Measurements from ENCODE around the gene PATE1. TPM values are rescaled to one million over a fixed set of nuclear protein-coding genes. Genes with fewer than 3 reads are reported as not detected.

The PATE1 gene
- total RNA-seq, 1 donor from 2014 or later = not detected

DNA sequence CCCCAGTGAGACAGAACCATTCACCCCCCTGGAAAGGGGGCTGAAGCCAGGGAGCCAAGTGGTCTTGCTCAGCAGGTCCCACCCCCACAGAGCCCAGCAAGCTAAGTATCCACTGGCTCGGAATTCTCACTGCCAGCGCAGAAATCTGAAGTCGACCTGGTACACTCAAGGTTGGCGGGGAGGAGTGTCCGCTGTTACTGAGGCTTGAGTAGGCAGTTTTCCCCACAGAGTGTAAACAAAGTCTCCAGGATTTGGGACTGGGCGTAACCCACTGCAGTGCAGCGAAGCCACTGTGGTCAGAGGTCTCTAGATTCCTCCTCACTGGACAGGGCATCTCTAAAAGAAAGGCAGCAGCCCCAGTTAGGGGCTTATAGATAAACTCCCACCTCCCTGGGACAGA, 10.0 kb downstream of the PATE1 start:
- TF ChIP-seq, protein P1, sequence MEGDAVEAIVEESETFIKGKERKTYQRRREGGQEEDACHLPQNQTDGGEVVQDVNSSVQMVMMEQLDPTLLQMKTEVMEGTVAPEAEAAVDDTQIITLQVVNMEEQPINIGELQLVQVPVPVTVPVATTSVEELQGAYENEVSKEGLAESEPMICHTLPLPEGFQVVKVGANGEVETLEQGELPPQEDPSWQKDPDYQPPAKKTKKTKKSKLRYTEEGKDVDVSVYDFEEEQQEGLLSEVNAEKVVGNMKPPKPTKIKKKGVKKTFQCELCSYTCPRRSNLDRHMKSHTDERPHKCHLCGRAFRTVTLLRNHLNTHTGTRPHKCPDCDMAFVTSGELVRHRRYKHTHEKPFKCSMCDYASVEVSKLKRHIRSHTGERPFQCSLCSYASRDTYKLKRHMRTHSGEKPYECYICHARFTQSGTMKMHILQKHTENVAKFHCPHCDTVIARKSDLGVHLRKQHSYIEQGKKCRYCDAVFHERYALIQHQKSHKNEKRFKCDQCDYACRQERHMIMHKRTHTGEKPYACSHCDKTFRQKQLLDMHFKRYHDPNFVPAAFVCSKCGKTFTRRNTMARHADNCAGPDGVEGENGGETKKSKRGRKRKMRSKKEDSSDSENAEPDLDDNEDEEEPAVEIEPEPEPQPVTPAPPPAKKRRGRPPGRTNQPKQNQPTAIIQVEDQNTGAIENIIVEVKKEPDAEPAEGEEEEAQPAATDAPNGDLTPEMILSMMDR (IDR thresholded peaks at IDR 0.05; ENCODE audit: unreplicated experiment) = no peak
- no peaks in the 10 kb centered on the region for H3K36me3 Mint-ChIP-seq (ENCODE audit: low read depth, unreplicated experiment)
- H3K4me3 Mint-ChIP-seq (ENCODE audit: unreplicated experiment) = no peak overlapping the region
- H3K27me3 Mint-ChIP-seq (ENCODE audit: unreplicated experiment) = no peaks in the 10 kb centered on the region
- DNase-seq (ENCODE audit: low spot score) = no peak
- no peaks in the 10 kb centered on the region for H3K9me3 Mint-ChIP-seq (ENCODE audit: unreplicated experiment)
- no peak overlapping the region for H3K27ac Mint-ChIP-seq (ENCODE audit: unreplicated experiment)
- no peaks in the 10 kb centered on the region for H3K4me1 Mint-ChIP-seq (ENCODE audit: unreplicated experiment)

DNA sequence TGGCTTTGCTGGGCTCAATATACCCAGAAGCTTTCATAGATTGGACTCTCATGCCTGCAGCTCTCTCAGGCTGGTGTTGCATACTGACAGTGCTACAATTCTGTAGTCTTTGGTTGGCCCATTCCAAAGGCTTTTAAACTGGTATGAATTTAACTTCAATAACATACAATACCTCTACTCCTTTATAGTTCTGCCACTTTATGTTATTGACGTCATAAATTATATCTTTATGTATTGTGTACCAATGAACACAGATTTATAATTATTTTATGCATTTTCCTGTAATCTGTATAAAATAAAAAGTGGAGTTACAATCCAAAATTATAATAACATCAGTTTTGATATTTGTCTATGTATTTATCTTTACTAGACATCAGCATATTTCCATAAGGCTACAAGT, 16.4 kb downstream of the PATE1 start:
- TF ChIP-seq, protein P1 (IDR thresholded peaks at IDR 0.05; ENCODE audit: unreplicated experiment) = no peak
- Mint-ChIP-seq H3K36me3 (ENCODE audit: low read depth, unreplicated experiment) (no peaks in the 10 kb centered on the region), H3K27ac (ENCODE audit: unreplicated experiment) (no peak overlapping the region), H3K27me3 (ENCODE audit: unreplicated experiment) (peaks cover 3% of the 10 kb centered on the region), H3K4me1 (ENCODE audit: unreplicated experiment) (no peaks in the 10 kb centered on the region), H3K4me3 (ENCODE audit: unreplicated experiment) (no peak overlapping the region), H3K9me3 (ENCODE audit: unreplicated experiment) (no peaks in the 10 kb centered on the region)
- no peak for DNase-seq (ENCODE audit: low spot score)

DNA sequence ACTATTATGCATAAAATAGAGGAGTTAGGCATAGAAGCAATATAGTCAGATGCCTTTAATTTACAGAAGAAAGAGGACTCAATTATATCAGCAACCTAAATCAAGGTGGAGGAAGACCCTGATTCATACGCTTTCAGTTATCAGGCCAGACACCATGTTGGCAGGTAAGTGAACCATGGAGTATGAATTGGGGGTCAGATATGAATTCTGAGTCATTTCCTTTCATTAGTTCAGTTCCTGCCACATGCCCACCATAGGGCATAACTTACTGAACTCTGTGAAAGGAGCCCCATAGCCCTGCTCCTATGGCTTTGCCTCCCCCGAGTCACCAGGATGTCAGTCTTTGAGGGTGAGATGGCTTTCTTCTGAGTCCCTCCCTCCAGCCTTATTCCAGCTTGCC, 17.4 kb downstream of the PATE1 start:
- H3K4me3 Mint-ChIP-seq (ENCODE audit: unreplicated experiment) = no peak overlapping the region
- no peak overlapping the region for H3K27ac Mint-ChIP-seq (ENCODE audit: unreplicated experiment)
- peaks cover 3% of the 10 kb centered on the region for H3K27me3 Mint-ChIP-seq (ENCODE audit: unreplicated experiment)
- H3K4me1 Mint-ChIP-seq (ENCODE audit: unreplicated experiment) = no peaks in the 10 kb centered on the region
- TF ChIP-seq, protein P1 (IDR thresholded peaks at IDR 0.05; ENCODE audit: unreplicated experiment) = no peak
- no peaks in the 10 kb centered on the region for H3K9me3 Mint-ChIP-seq (ENCODE audit: unreplicated experiment)
- H3K36me3 Mint-ChIP-seq (ENCODE audit: low read depth, unreplicated experiment) = no peaks in the 10 kb centered on the region
- DNase-seq (ENCODE audit: low spot score) = no peak

DNA sequence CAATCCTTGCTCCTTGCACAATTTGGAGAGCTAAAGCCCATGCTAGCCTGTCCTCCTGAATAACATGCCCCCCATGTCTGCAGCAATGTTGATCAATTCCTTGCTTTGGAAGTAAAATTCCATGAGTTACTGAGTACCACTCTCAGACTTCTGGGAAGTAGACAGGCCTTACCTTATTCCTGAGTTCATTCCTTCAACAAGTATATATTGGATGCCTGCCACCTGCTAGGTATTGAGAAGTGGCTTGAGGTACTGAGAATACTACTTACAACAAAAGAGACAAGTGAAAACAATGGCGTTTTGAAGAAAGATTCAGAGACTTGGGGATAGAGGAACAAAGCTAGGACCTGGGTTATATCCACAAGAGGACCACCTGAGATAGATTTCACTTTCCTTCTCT, 20.2 kb downstream of the PATE1 start:
- no peak for DNase-seq (ENCODE audit: low spot score)
- no peaks in the 10 kb centered on the region for H3K9me3 Mint-ChIP-seq (ENCODE audit: unreplicated experiment)
- no peak overlapping the region for H3K27ac Mint-ChIP-seq (ENCODE audit: unreplicated experiment)
- H3K36me3 Mint-ChIP-seq (ENCODE audit: low read depth, unreplicated experiment) = no peaks in the 10 kb centered on the region
- no peaks in the 10 kb centered on the region for H3K4me1 Mint-ChIP-seq (ENCODE audit: unreplicated experiment)
- TF ChIP-seq, protein P1 (IDR thresholded peaks at IDR 0.05; ENCODE audit: unreplicated experiment) = no peak
- H3K27me3 Mint-ChIP-seq (ENCODE audit: unreplicated experiment) = peaks cover 3% of the 10 kb centered on the region
- no peak overlapping the region for H3K4me3 Mint-ChIP-seq (ENCODE audit: unreplicated experiment)

DNA sequence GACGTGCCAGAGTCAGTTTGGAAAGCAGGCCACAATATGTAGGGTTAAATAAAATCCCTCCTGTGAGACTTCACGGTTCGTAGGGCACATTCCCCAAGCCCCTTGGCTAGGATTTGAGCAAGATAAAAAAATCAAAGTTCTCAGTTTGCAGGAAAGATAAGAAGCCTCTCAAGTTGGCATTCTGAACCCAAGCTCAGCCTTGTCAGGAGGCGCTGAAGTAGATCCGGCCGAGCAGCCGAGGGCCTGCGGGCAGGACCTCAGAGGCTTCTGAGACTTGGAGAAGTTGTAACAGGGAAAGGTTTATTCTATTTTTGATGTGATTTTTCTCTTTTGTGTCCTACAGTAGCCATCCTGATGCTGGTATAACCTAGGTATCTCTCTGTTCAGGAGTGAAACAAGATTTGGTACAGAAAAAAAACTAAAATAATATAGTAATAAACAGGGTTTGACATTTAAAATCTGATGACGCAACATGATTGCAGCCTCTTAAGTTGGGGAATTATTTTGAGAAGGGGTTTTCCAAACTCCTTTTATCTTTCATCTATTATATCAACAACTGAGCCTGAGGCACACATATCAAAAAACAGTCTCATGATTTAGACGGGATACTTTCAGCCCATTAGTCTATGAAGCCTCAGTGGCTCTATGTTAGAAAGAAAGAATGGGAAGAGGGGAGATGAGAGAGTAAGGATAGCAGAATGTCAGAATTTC, 22.4 kb downstream of the PATE1 start:
- Mint-ChIP-seq H3K4me1 (ENCODE audit: unreplicated experiment) (no peaks in the 10 kb centered on the region), H3K27ac (ENCODE audit: unreplicated experiment) (no peak overlapping the region), H3K4me3 (ENCODE audit: unreplicated experiment) (no peak overlapping the region), H3K36me3 (ENCODE audit: low read depth, unreplicated experiment) (no peaks in the 10 kb centered on the region), H3K27me3 (ENCODE audit: unreplicated experiment) (peaks cover 3% of the 10 kb centered on the region), H3K9me3 (ENCODE audit: unreplicated experiment) (no peaks in the 10 kb centered on the region)
- TF ChIP-seq, protein P1 (IDR thresholded peaks at IDR 0.05; ENCODE audit: unreplicated experiment) = no peak
- no peak for DNase-seq (ENCODE audit: low spot score)
